ENCODE data around the gene ARSA.
"Not testable (repeated sequence)": the region's sequence is repeated elsewhere in the genome, so short reads cannot be mapped to it uniquely, and the experiment has no call there.

ARSA gene

GRCh38 chr22:50654664-50655063, 26.7 kb upstream of the ARSA start:
- DNase-seq (ENCODE audit: low read depth) = not testable (repeated sequence)

DNA sequence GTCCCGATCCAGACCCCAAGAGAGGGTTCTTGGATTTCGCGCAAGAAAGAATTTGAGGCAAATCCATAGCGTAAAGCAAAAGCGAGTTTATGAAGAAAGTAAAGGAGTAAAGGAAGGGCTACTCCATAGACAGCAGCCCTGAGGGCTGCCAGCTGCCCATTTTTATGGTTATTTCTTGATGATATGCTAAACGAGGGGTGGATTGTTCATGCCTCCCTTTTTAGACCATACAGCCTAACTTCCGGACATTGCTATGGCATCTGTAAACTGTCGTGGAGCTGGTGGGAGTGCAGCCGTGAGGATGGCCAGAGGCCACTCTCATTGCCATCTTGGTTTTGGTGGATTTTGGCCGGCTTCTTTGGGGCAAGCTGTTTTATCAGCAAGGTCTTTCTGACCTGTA, 25.3 kb upstream of the ARSA start:
- DNase-seq (ENCODE audit: low read depth) = no peak

DNA sequence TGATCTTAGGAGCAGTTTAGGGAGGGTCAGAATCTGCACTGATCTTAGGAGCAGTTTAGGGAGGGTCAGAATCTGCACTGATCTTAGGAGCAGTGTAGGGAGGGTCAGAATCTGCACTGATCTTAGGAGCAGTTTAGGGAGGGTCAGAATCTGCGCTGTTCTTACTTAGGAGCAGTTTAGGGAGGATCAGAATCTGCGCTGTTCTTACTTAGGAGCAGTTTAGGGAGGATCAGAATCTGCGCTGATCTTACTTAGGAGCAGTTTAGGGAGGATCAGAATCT, 15.8 kb upstream of the ARSA start:
- DNase-seq (ENCODE audit: low read depth) = not testable (repeated sequence)

- DNase-seq (ENCODE audit: low read depth) = not testable (repeated sequence)
These were observed 15.3 kb upstream of the ARSA start for GRCh38 chr22:50643021-50643820.

- no peak for DNase-seq (ENCODE audit: low read depth)
These were observed 14.0 kb upstream of the ARSA start for GRCh38 chr22:50641696-50642607.

GRCh38 chr22:50640857-50641647, 13.1 kb upstream of the ARSA start:
- no peak for DNase-seq (ENCODE audit: low read depth)

DNA sequence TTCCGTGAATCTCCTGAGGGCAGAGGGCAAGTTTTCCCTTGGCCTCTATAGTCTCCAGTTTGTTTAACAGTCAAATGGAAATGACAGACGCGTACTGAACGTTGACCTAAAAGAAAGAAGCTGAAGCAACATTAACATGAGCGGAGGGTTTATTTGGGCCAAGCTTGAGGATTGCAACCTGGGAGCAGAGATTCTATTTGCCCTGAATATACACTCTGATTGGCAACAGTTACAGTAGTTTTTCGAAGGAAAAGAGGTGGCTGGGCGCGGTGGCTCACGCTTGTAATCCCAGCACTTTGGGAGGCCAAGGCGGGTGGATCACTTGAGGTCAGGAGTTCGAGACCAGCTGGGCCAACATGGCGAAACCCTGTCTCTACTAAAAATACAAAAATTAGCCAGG, 12.3 kb upstream of the ARSA start:
- not testable (repeated sequence) for DNase-seq (ENCODE audit: low read depth)

DNA sequence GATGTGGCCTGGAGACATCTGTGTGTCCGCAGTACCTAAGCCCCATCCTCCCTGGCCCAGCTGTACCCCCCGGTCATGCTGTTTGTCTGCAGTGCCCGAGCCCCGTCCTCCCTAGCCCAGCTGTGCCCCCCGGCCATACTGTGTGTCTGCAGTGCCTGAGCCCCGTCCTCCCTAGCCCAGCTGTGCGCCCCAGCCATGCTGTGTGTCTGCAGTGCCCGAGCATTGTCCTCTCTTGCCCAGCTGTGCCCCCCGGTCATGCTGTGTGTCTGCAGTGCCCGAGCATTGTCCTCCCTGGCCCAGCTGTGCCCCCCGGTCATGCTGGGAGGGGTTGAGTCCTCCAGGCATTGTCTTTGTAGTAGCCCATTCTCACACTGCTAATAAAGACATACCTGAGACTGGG, 7.6 kb upstream of the ARSA start:
- DNase-seq (ENCODE audit: low read depth) = no peak

DNA sequence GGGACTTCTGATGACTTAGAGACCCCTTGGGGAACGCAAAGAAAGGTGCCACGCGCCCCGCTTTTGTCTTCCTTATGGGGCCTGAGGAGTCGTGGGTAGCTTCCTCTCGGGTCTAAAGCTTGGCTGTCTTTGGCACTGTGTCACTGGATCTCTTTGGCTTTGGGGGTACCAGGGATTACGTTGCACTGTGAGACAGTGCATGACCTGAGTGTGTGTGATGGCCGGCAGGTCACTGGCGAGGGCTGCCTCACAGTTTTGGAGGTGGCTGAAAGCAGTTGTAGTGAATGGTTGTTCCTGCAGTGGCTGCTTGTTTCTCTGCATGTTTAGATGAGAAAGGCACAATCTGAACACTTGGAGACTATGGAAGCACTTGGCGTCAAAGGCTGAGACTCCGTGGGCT, 5.8 kb upstream of the ARSA start:
- DNase-seq (ENCODE audit: low read depth) = no peak

DNA sequence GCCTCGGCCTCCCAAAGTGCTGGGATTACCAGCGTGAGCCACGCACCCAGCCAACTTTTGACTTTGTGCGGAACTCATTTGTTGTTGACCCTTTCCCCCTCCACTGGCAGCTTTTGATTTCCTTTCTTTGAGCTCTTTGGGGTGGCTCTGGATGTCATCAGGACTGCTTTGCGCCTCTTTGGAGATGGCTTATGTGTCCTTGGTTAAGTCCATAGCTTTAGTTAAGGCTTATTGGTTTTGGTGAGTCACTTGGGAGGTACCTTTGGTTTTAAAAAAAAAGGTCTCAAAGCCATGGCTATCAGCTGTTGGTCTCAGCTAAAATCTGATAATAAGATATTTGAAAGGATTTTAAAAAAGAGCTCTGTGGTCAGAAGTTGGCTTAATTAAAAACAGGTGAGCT, 5.1 kb upstream of the ARSA start:
- DNase-seq (ENCODE audit: low read depth) = no peak

DNA sequence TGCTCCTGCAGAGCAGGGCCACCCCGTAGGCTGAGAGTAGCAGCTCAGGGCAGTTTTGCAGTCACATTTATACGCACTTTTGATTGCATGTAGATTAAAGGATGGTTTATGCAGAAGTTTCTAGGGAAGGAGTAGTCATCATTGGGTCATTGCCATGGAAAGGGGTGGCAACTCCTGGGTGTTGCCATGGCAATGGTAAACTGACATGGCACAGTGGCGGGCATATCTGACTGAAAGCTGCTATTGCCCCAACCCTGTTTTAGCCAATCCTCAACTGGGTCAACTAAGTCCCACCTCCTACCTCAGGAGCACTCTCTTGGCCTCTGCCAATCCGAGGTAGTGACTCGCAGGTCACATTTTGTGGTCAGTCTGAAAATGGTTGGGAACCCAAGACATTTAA, 2.4 kb upstream of the ARSA start:
- no peak for DNase-seq (ENCODE audit: low read depth)

GRCh38 chr22:50628543-50629134, 687 bp upstream of the ARSA start:
- no peak for DNase-seq (ENCODE audit: low read depth)

DNA sequence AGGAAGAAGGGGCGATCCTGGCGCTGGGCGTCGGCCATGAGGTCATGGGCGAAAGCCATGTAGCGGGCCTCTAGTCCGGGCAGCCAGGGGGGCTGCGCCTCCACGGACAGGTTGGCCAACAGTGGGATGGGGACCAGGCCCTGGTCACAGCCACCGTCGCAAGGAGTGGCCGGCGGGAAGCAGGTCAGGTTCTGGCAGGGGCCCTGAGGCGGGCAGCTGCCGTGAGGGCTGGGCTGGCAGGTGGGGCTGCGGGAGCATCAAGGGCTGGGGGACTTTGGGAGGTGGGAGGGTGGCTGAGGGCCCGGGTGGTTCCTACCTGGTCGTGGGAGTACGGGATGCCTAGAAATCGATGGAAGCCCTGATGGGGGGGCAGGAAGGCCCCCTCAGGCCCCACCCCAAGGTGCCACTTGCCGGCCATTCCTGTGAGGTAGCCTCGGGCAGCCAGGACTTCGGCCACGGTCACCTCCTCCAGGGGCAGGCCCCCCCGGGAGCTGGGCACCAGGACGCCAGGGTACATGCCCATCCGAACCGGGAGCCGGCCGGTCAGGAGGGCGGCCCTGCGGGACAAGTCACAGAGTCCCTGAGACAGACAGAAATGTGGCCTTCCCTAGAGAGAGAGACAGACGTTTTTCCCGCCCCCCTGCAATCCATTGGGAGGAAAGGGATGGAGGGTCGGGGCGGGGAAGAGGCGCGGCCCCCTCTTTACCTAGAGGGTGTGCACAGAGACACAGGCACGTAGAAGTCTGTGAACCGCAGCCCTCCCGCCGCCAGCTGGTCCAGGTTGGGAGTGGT, 906 bp downstream of the ARSA start:
- DNase-seq (ENCODE audit: low read depth) = no peak

DNA sequence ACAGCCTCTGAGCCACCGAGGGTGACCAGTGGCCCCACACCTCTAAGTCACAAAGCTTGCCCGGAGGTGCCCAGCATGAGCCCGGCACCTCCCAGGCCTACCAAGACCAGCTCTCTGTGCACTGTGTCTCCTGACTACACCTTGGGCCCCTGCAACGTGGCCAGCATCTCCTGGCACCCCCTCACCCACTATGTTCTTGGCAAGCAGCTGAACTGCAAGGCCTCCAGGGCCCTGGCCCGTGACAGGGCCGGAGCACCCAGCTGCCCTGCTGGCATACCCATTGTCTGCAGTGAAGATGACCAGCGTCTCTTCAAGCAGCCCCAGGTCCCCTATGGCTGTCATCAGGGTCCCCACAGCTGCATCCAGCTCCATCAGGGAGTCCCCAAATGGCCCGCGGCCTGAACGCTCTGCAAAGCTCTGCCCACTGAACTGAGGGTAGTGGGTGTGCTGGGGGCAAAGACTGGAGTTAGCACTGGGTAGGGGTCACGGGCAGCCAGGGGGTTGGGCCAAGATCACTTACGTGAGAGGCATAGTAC, 1.6 kb downstream of the ARSA start:
- no peak for DNase-seq (ENCODE audit: low read depth)

DNA sequence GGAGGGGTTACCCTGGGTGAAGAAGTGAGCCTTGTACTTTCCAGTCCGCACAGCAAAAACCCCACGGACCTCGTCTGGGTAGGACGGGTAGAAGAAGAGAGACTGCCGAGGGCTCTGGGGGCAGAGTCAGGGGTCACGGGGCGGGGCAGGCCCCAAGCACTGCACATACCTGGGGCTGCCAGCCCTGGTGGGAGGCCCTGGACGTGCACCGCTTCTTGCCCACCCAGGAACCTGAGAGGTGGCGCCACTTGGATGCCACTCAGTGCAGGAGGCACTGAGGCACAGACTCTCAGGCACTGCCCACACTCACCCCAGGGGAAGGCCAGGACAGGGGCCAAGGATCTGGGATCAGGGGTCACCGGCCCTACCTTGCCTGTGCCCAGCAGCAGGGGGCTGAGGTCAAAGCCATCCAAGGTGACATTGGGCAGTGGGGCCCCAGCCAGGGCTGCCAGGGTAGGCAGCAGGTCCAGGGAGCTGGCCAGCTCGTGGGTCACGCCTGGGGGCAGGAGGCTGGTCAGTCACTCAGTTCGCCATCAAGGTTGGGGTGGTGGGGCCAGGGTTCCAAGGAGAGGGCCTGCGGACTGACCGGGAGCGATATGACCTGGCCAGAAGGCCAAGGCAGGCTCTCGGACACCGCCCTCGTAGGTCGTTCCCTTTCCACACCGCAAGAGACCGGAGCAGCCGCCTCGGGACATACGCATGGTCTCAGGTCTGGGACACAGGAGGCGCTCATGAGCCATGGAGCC, 2.2 kb downstream of the ARSA start:
- DNase-seq (ENCODE audit: low read depth) = no peak

DNA sequence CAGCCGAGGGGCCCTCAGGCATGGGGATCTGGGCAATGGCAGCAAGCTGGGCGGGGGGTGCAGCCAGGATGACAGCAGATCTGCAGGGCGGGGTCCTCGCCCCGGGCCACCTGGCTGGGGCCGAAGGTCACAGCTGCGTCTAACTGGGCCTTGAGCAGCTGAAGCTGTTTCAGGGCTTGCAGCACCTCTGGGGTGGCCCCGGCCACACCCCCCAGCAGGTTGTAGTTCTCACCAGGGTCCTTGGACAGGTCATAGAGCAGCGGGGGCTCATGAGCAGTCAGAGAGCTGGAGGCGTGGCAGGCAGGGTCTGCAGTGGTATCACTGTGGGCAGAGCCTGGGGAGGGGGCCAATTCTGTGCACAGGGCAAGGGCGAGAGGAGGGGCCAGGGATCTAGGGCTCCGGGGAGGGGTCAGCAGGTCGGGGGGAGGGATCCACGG, 2.8 kb downstream of the ARSA start:
- DNase-seq (ENCODE audit: low read depth) = no peak

- no peak for DNase-seq (ENCODE audit: low read depth)
These were observed 3.4 kb downstream of the ARSA start for GRCh38 chr22:50624347-50625130.

DNA sequence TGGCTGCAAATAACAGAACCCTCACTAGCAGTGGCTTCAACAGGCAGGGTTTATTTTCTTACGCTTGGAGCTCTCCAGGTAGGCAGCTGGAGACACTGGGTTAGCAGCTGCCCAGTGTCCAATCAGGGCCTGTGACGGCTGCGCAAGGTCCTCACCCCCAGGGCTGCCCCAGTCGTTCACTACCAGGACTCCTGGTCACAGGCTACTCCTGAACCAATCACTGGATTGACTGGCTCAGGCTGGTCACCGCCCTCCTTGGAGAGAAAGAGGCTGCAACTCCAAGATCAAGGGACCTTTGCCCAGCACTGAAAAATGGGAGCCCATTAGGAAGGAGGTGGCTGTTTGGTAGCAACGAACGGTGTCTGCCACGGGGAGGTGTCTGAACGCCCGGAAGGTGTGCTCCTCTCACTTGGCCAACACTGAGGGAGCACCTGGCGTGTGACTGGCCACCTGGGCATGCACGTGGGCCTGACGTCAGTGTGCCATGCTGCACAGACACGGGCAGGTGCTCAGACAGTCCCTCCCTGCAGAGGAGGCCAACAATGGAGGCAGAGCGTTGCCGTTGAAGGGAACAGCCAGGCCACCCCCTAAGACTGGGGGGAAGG, 5.1 kb downstream of the ARSA start:
- DNase-seq (ENCODE audit: low read depth) = no peak
